Gastroesophageal sphincter (tissue), 4 donors: ENCODE results near the gene ANKRD13A. TPM values are rescaled to one million over a fixed set of nuclear protein-coding genes. Genes with fewer than 3 reads are reported as not detected.
"Not testable (repeated sequence)": the region's sequence is repeated elsewhere in the genome, so short reads cannot be mapped to it uniquely, and the experiment has no call there.

ENCODE experiments used
- ATAC-seq: fragments of 150-250 bp; one replicate; pipeline ENCODE4 v1.9.1; 2016; ENCODE audit warnings: mild to moderate bottlenecking, moderate library complexity
- H3K27ac ChIP-seq, 4 donors: fragments of 200-600 bp; sonication (generic) in 3 of 4; 1 replicate in 3 of 4; 2 replicates in 1 of 4; pipeline ENCODE4 v1.5.1; 2016 to 2019
- H3K27me3 ChIP-seq: fragments of 200-600 bp; sonication (generic); one replicate; pipeline ENCODE4 v1.5.1; 2019
- H3K36me3 ChIP-seq, 2 donors: fragments of 200-600 bp; sonication (generic); one replicate each; pipeline ENCODE4 v1.5.1; 2019; ENCODE audit warnings: control low read depth in 1 of 2
- H3K4me1 ChIP-seq, 3 donors: fragments of 200-600 bp; sonication (generic); 1 replicate in 2 of 3; 2 replicates in 1 of 3; pipeline ENCODE4 v1.5.1; 2016 to 2019; ENCODE audit warnings: control low read depth in 2 of 3
- H3K4me3 ChIP-seq, 2 donors: fragments of 200-600 bp; sonication (generic); one replicate each; pipeline ENCODE4 v1.5.1; 2019; ENCODE audit warnings: mild to moderate bottlenecking in 1 of 2, moderate library complexity in 1 of 2
- H3K9me3 ChIP-seq, 3 donors: fragments of 200-600 bp; sonication (generic); one replicate each; pipeline ENCODE4 v1.5.1; 2017 to 2019; ENCODE audit warnings: control low read depth in 2 of 3
- CTCF ChIP-seq, 4 experiments: fragments of 200-600 bp in 2 of 4; fragments of 450-650 bp in 2 of 4; sonication (generic) in 1 of 4; IDR thresholded peaks; one replicate each; pipeline ENCODE4 v1.5.1; 2017 to 2019; ENCODE audit warnings: antibody characterized with exemption in 4 of 4, mild to moderate bottlenecking in 2 of 4, moderate library complexity in 2 of 4
- EP300 ChIP-seq: sonication (generic); formaldehyde crosslinking; IDR thresholded peaks from one replicate; pipeline ENCODE4 v1.6.1; 2017; ENCODE audit warnings: antibody characterized with exemption, mild to moderate bottlenecking
- POLR2A ChIP-seq, 2 donors: fragments of 450-650 bp; IDR thresholded peaks; one replicate each; pipeline ENCODE4 v1.6.1; 2017; ENCODE audit warnings: antibody characterized with exemption in 2 of 2, mild to moderate bottlenecking in 2 of 2, moderate library complexity in 1 of 2
- POLR2AphosphoS5 ChIP-seq: sonication (generic); formaldehyde crosslinking; IDR thresholded peaks from one replicate; pipeline ENCODE4 v1.6.1; 2017; ENCODE audit warnings: antibody characterized with exemption
- WGBS, 2 donors: methylation state at CpG; one replicate each; pipeline ENCODE4 v1.1.5; 2018; ENCODE audit warnings: low coverage in 1 of 2; 5-methylcytosine and 5-hydroxymethylcytosine counted together
- total RNA-seq, 4 donors: library from RNA; depleted of rRNA; stranded (reverse); fragments of >200 nt; gene quantifications; one replicate each; pipeline ENCODE4 v1.1.0, GENCODE V29; 2016

ANKRD13A gene
- total RNA-seq, 4 donors from 2014 or later, result 141 to 182 (median 153) TPM

- Histone ChIP-seq H3K9me3 (no peaks in the 10 kb centered on the region), H3K36me3 (peaks cover 0 to 99% of the 10 kb centered on the region in 2 donors), H3K4me1 (no peaks in the 10 kb centered on the region), H3K4me3 (no peak overlapping the region), H3K27ac (no peak overlapping the region), H3K27me3 (no peaks in the 10 kb centered on the region)
- no peak for TF ChIP-seq EP300
- no peak for TF ChIP-seq CTCF (IDR thresholded peaks at IDR 0.05)
- ATAC-seq, result no peak
These were observed 17.0 kb upstream of the ANKRD13A start for GRCh38 chr12:109982210-109982609.

- WGBS, 2 donors, result 93 to 97% methylated on average over 5 to 6 of the region's 8 CpGs
- Histone ChIP-seq H3K27ac (no peak overlapping the region), H3K9me3 (no peaks in the 10 kb centered on the region), H3K4me1 (no peaks in the 10 kb centered on the region), H3K4me3 (no peak overlapping the region), H3K27me3 (no peaks in the 10 kb centered on the region), H3K36me3 (peaks cover 0 to 100% of the 10 kb centered on the region in 2 donors)
- ATAC-seq, result no peak
- TF ChIP-seq CTCF (IDR thresholded peaks at IDR 0.05), result no peak
- no peak for TF ChIP-seq EP300
- TF ChIP-seq POLR2AphosphoS5, result no peak
- no peak for TF ChIP-seq POLR2A (IDR thresholded peaks at IDR 0.05)
These were observed 15.6 kb upstream of the ANKRD13A start for GRCh38 chr12:109983432-109984142.

GRCh38 chr12:109986236-109986635, 13.0 kb upstream of the ANKRD13A start:
- H3K27me3 ChIP-seq, H3K4me3 ChIP-seq, H3K27ac ChIP-seq, H3K9me3 ChIP-seq, ATAC-seq: not testable (repeated sequence)
- Histone ChIP-seq H3K4me1 (peaks cover 2 to 23% (median 4%) of the 10 kb centered on the region in 3 donors), H3K36me3 (peaks cover 0 to 94% of the 10 kb centered on the region in 2 donors)
- 92 to 100% methylated on average over 1 to 12 of the region's 16 CpGs for WGBS, 2 donors

- Histone ChIP-seq H3K36me3 (peaks cover 0 to 84% of the 10 kb centered on the region in 2 donors), H3K27me3 (no peaks in the 10 kb centered on the region), H3K27ac (no peak overlapping the region), H3K4me3 (no peak overlapping the region), H3K9me3 (no peaks in the 10 kb centered on the region), H3K4me1 (peaks cover 2 to 29% (median 5%) of the 10 kb centered on the region in 3 donors)
- TF ChIP-seq CTCF (IDR thresholded peaks at IDR 0.05), result no peak
- no peak for TF ChIP-seq EP300
- 76 to 88% methylated on average over 4 to 8 of the region's 8 CpGs for WGBS, 2 donors
- ATAC-seq, result no peak
These were observed 11.6 kb upstream of the ANKRD13A start for GRCh38 chr12:109987615-109988014.

- no peak overlapping the region for H3K4me3 ChIP-seq
- H3K27ac ChIP-seq, result peak overlapping the region in 2 of 4 donors; percentile 33 to 61
- H3K36me3 ChIP-seq, result peaks cover 0 to 77% of the 10 kb centered on the region in 2 donors
These were observed 11.0 kb upstream of the ANKRD13A start for GRCh38 chr12:109988274-109988673.

More at GRCh38 chr12:109988274-109988673, 11.0 kb upstream of the ANKRD13A start:
- Histone ChIP-seq H3K4me1 (peaks cover 2 to 36% (median 10%) of the 10 kb centered on the region in 3 donors), H3K9me3 (no peaks in the 10 kb centered on the region), H3K27me3 (no peaks in the 10 kb centered on the region)
- TF ChIP-seq EP300, result no peak
- no peak for TF ChIP-seq POLR2AphosphoS5
- no peak for TF ChIP-seq CTCF (IDR thresholded peaks at IDR 0.05)
- no peak for TF ChIP-seq POLR2A (IDR thresholded peaks at IDR 0.05)
- WGBS, 2 donors, result 90 to 93% methylated on average over 7 to 10 of the region's 10 CpGs
- ATAC-seq, result no peak
